Measurements from ENCODE around the gene PXDC1.

DNA sequence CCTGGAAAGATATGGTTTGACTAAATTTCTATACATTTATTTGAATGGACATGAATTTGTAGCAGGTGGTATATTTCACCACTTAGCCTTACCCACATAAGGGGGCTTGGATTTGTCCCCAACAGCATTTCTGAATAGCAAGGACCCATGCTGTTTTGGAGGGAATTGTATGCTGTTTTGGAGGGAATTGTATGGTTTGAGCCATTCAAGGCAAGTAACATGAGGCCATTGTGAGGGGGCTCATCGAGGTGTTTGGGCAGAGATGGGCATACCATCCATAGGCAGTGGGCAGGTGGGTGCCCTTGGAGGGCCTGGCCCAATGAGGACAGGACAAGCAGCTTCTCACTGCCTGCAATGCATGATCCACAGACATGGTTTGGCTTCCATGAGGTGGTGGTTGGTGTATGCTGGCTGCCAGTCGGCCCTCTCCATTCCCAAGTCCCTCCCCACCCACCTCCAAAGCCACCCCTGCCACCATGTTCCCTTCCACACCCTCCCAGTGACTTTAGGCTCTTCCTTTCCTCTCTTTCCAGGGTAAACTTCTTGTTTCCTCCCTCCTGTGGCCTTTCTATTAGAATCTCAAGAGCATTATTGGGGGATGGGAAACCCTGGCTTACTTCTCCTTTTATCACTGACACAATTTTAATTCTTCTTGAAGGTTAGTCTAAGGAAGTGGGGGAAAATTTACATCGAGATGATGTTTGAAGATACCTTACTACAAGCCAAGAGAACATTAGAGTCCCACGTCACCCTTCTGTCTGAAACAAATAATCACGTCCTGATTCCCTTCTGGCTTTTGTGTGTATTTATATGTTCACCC is 13.2 kb upstream of the PXDC1 start:
- TF ChIP-seq, protein P1, sequence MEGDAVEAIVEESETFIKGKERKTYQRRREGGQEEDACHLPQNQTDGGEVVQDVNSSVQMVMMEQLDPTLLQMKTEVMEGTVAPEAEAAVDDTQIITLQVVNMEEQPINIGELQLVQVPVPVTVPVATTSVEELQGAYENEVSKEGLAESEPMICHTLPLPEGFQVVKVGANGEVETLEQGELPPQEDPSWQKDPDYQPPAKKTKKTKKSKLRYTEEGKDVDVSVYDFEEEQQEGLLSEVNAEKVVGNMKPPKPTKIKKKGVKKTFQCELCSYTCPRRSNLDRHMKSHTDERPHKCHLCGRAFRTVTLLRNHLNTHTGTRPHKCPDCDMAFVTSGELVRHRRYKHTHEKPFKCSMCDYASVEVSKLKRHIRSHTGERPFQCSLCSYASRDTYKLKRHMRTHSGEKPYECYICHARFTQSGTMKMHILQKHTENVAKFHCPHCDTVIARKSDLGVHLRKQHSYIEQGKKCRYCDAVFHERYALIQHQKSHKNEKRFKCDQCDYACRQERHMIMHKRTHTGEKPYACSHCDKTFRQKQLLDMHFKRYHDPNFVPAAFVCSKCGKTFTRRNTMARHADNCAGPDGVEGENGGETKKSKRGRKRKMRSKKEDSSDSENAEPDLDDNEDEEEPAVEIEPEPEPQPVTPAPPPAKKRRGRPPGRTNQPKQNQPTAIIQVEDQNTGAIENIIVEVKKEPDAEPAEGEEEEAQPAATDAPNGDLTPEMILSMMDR (IDR thresholded peaks at IDR 0.05) = no peak
- no peak for TF ChIP-seq POLR2A (IDR thresholded peaks at IDR 0.05)

Measured in adrenal gland (tissue), 5 donors.